ENCODE results near the gene VCP. TPM values are rescaled to one million over a fixed set of nuclear protein-coding genes. Genes with fewer than 3 reads are reported as not detected.
A peak's percentile ranks its signal among the peaks of the same experiment; 100 is the strongest.

The VCP gene
- total RNA-seq, 1 donor from 2014 or later: 238 TPM

- no peaks in the 10 kb centered on the region for H3K9me3 Mint-ChIP-seq
- H3K4me1 ChIP-seq: peaks cover 21% of the 10 kb centered on the region
- H2AFZ ChIP-seq (replicated peaks): no peak overlapping the region
- H3K27me3 Mint-ChIP-seq (ENCODE audit: insufficient read depth, low read depth): peaks cover 7% of the 10 kb centered on the region
- H3K4me1 Mint-ChIP-seq: peaks cover 49% of the 10 kb centered on the region
- H3K9me3 ChIP-seq (ENCODE audit: low read depth): no peaks in the 10 kb centered on the region
- TF ChIP-seq EZH2 (IDR thresholded peaks at IDR 0.05) (no peak), EZH2phosphoT487 (IDR thresholded peaks at IDR 0.05) (no peak), CTCF (IDR thresholded peaks at IDR 0.05) (no peak)
- H3K79me2 ChIP-seq (ENCODE audit: low read depth): peaks cover 59% of the 10 kb centered on the region
- H3F3A ChIP-seq (ENCODE audit: low read depth): peaks cover 27% of the 10 kb centered on the region
- H3K36me3 ChIP-seq: no peaks in the 10 kb centered on the region
- H3K27ac Mint-ChIP-seq: peak overlapping the region; percentile 94
- H3K4me3 ChIP-seq: peak overlapping the region; percentile 9
- H4K20me1 ChIP-seq (ENCODE audit: low read depth): peaks cover 36% of the 10 kb centered on the region
- H3K36me3 Mint-ChIP-seq: peaks cover 40% of the 10 kb centered on the region
- H3K27ac ChIP-seq: peak overlapping the region; percentile 94
- H3K4me2 ChIP-seq: peak overlapping the region; percentile 56
- peak overlapping the region; percentile 33 for H3K9ac ChIP-seq
- peak overlapping the region; percentile 96 for H3K4me3 Mint-ChIP-seq
- DNase-seq (ENCODE audit: low spot score): no peak
- H3K27me3 ChIP-seq: no peaks in the 10 kb centered on the region
These were observed 821 bp upstream of the VCP start for GRCh38 chr9:35073279-35073612.

- Mint-ChIP-seq H3K9me3 (no peaks in the 10 kb centered on the region), H3K27me3 (ENCODE audit: insufficient read depth, low read depth) (peaks cover 5% of the 10 kb centered on the region), H3K36me3 (peaks cover 46% of the 10 kb centered on the region), H3K27ac (peak overlapping the region; percentile 83), H3K4me3 (peak overlapping the region; percentile 96), H3K4me1 (peaks cover 41% of the 10 kb centered on the region)
- TF ChIP-seq CTCF (IDR thresholded peaks at IDR 0.05): peak; percentile 55
- TF ChIP-seq EZH2 (IDR thresholded peaks at IDR 0.05): no peak
- no peak for TF ChIP-seq EZH2phosphoT487 (IDR thresholded peaks at IDR 0.05)
- H3K27ac ChIP-seq: peak overlapping the region; percentile 100
- H3K27me3 ChIP-seq: no peaks in the 10 kb centered on the region
- peak overlapping the region; percentile 92 for H3K9ac ChIP-seq
- peak; percentile 93 for DNase-seq (ENCODE audit: low spot score)
- H2AFZ ChIP-seq (replicated peaks): no peak overlapping the region
- H3K4me2 ChIP-seq: peak overlapping the region; percentile 88
- H3K9me3 ChIP-seq (ENCODE audit: low read depth): no peaks in the 10 kb centered on the region
- peaks cover 59% of the 10 kb centered on the region for H3K79me2 ChIP-seq (ENCODE audit: low read depth)
- peaks cover 27% of the 10 kb centered on the region for H3F3A ChIP-seq (ENCODE audit: low read depth)
- no peaks in the 10 kb centered on the region for H3K36me3 ChIP-seq
- peaks cover 15% of the 10 kb centered on the region for H3K4me1 ChIP-seq
- peak overlapping the region; percentile 82 for H3K4me3 ChIP-seq
- H4K20me1 ChIP-seq (ENCODE audit: low read depth): peaks cover 47% of the 10 kb centered on the region
These were observed 488 bp downstream of the VCP start for GRCh38 chr9:35071814-35072460.

- Mint-ChIP-seq H3K4me1 (peaks cover 40% of the 10 kb centered on the region), H3K9me3 (no peaks in the 10 kb centered on the region), H3K4me3 (peak overlapping the region; percentile 96), H3K36me3 (peaks cover 48% of the 10 kb centered on the region), H3K27ac (peak overlapping the region; percentile 83), H3K27me3 (ENCODE audit: insufficient read depth, low read depth) (peaks cover 5% of the 10 kb centered on the region)
- Histone ChIP-seq H3K9ac (peak overlapping the region; percentile 92), H3K27me3 (no peaks in the 10 kb centered on the region), H3K27ac (peak overlapping the region; percentile 100), H3K36me3 (no peaks in the 10 kb centered on the region), H3K79me2 (ENCODE audit: low read depth) (peaks cover 59% of the 10 kb centered on the region), H3K9me3 (ENCODE audit: low read depth) (no peaks in the 10 kb centered on the region), H2AFZ (replicated peaks) (no peak overlapping the region), H3K4me3 (peak overlapping the region; percentile 82), H4K20me1 (ENCODE audit: low read depth) (peaks cover 51% of the 10 kb centered on the region), H3K4me1 (peaks cover 15% of the 10 kb centered on the region), H3K4me2 (peak overlapping the region; percentile 88), H3F3A (ENCODE audit: low read depth) (peaks cover 27% of the 10 kb centered on the region)
- TF ChIP-seq CTCF (IDR thresholded peaks at IDR 0.05) (no peak), EZH2 (IDR thresholded peaks at IDR 0.05) (no peak), EZH2phosphoT487 (IDR thresholded peaks at IDR 0.05) (no peak)
- peak; percentile 24 for DNase-seq (ENCODE audit: low spot score)
These were observed 1.3 kb downstream of the VCP start for GRCh38 chr9:35070823-35071813.

Measured in neural progenitor cell (in vitro differentiated cells).